GM18520 (cell line): Measurements from ENCODE around the gene AK5.

Source experiments
- ATAC-seq: cut with Tn5 transposase; IDR thresholded peaks from one replicate; pipeline ENCODE4 v1.9.1; 2021; ENCODE audit not compliant: unreplicated experiment

Gene AK5

GRCh38 chr1:77579547-77579946 lies 297.7 kb downstream of the AK5 start:
- ATAC-seq: no peak

DNA sequence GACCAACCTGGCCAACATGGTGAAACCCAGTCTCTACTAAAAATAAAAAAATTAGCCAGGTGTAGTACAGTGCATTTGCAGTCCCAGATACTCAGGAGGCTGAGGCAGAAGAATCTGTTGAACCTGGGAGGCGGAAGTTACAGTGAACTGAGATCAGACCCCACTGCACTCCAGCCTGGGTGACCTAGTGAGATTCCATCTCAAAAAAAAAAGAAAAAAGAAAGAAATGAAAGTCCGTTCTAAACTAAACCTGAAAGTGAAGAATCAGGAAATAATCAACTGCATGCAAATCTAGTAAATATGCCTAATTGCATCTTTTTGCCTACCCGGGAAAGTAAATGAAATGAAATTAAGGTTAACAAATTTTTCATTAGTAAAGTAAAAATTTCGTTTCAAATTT lies 301.1 kb downstream of the AK5 start:
- no peak for ATAC-seq

DNA sequence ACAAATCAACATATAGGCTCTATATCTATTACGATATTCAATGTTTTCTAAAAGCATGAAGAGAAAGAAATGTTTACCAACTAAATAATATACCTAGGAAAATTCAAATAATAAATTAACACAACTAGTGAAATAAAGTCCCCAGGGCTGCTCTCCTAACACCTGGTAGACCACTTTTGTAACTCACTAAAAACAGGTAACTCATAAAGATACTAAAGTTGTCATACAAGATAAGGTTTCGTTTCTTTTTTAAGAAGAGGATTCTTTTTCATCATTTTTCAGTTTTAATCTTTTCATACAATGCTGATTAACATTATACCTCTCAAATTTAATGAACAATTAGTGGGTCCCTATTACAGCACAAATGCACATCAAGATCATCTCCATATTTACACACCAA lies 301.7 kb downstream of the AK5 start:
- no peak for ATAC-seq

DNA sequence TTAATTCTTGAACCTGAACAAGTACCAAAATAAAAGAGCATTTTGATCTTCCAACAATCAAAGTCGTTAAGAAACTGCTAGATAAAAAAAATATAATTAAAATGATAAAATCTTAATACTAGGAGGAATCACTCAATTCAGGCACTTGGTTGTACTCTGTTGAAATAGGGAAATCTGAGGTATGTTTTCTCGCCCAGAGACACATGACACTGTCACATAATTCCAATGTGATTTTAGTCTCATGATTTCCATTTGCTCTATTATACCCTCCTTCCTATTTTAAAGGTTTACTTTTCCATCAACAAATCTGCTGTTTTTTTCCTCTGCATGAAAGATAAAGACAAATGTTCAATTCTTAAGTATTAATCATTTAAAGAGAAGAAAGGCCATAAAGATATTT lies 303.1 kb downstream of the AK5 start:
- no peak for ATAC-seq

DNA sequence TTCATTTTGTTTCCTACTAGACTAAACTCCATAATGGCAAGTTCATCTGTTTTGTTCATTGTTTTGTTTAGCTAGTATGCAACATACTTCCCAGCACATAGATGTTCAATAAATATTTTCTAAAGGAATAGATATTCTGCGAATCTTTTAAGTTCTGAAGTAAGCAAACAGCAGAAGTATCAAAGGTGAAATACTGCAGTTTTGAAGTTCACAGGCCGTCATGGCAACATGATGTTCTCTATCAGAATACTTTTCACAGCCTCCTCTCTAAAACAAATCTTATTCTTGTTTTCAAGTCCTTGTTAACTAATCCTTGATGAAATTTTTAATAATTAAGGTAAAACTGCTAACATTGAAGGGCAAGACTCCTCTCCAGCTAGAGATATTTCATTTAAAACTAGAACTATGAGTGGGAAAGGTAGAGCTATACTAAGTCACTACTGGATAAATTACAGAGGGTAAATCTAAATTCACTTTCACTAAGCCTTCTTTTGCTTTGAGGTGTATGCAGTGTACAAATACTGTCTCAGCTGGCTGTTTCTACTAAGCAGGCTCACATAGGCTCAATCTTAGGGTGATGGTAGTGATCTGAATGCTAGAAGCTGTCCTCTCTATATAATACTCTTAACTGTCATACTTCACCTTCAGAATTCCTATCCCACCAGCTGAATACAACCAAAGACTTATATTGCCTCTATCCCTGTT lies 303.9 kb downstream of the AK5 start:
- no peak for ATAC-seq

- no peak for ATAC-seq
These were observed 307.4 kb downstream of the AK5 start for GRCh38 chr1:77589231-77589630.

DNA sequence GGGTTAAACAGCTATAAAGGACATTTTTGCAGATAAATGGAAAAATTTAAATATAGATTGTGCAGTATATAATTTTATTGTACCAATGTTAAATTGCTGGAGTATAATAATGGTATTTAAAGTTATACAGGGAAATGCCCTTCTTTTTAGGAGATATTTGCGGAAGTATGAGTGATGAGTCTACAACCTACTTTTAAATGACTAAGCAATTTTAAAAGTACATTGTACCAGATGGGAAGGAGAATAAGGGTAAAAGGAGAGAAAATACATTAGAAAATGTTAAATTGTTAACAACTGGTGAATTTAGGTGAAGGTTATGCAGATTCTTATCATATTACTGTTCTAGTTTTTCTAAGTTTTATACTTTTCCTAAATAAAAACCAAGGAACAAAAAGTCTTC lies 308.8 kb downstream of the AK5 start:
- no peak for ATAC-seq

- no peak for ATAC-seq
These were observed 311.1 kb downstream of the AK5 start for GRCh38 chr1:77592906-77593305.

DNA sequence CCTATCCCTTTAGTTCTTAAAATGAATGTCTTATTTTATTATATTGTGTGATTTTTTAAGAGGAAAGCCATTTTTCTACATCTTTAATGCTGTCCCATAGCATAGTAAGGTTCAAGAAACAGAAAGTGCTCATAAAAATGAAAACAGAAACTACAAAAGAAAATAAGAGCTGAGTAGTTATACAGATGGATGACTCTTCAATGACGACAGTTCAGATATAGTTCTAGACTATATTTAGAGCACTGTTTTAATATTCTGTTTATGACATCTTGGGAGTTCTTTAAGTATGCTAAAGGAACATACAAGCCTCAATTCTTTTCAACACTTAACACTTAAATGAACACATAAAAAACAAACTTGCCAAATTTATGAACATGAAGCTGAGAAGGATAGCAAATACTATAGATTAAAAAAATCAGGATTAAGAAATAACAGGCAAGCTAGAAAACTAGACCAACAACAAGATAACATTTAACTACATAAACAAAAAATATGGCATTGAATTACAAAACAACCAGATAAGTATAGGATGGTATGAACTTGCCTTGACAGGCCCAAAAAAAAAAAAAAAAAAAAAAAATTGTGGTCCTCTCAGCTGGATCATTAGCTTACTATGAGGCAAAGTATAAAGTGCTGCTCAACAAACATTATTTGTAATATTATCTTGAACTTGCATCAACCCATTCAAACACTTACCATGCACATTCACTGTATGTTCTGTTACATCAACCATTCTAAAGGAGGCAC lies 312.7 kb downstream of the AK5 start:
- peak; percentile 92 for ATAC-seq

DNA sequence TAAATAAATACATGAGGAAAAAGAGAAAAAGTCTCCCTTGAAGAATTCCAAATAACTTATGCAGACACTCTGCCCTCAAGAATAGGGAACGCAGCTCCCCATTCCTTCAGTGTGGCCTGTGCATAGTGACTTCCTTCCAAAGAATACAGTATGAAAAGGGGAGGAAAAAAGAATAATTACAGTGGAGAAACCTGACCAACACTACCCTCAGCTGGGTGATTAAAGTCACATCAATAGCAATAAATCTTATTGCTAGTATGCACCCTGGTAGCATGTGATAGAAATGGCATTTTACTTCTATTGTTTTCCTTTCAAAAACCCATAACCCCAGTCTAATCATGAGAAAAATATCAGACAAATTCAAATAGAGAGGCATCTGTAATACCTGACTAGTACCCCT lies 315.5 kb downstream of the AK5 start:
- no peak for ATAC-seq

DNA sequence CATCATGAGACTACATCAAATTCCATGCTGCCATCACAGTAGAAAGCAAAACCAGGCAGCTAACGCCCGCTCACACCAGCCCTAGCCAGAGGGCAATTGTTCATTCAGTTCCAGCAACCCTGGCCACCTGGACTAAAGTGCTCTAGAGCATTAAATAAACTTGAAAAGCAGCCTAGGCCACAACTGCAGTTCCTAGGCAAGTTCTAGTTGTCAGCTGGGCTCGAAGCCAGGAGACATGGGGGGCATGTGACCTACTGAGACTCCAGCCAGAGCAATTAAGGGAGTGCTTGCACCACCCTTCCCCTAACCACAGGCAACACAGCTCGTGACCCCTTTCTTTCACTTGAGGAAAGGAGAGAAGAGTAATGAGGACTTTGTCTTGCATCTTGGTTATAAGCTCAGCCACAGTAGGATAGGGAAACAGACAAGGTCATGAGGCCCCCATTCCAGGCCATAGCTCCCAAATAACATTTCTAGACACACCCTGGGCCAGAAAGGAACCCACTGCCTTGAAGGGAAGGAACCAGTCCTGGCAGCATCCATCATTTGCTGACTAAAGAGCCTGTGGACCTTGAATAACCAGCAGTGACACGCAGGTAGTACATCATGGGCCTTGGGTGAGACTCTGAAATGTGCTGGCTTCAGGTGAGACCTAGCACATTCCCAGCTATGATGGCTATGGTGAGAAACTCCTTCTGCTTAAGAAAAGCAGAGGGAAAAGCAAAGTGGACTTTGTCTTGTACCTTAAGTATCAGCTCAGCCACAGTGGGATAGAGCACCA lies 323.6 kb downstream of the AK5 start:
- ATAC-seq: no peak

GRCh38 chr1:77608893-77609292 lies 327.1 kb downstream of the AK5 start:
- ATAC-seq: no peak
